Measurements from ENCODE around the gene BCR.

GRCh38 chr22:23245045-23245798 is 64.9 kb downstream of the BCR start:
- TF ChIP-seq CTCF (optimal IDR thresholded peaks at IDR 0.05 in 1 of 3, IDR thresholded peaks at IDR 0.05 in 1 of 3, conservative IDR thresholded peaks at IDR 0.05 in 1 of 3; ENCODE audit: extremely low read depth in 1 of 3, insufficient read depth in 2 of 3, low read length in 3 of 3): no peak
- no peak for TF ChIP-seq EZH2 (IDR thresholded peaks at IDR 0.05; ENCODE audit: low read length)
